Measurements from ENCODE around the gene PPP3CA. TPM values are rescaled to one million over a fixed set of nuclear protein-coding genes. Genes with fewer than 3 reads are reported as not detected.

Gene PPP3CA
- total and polyA plus RNA-seq, 2 experiments from 2014 or later, result 27.0 to 45.2 TPM

DNA sequence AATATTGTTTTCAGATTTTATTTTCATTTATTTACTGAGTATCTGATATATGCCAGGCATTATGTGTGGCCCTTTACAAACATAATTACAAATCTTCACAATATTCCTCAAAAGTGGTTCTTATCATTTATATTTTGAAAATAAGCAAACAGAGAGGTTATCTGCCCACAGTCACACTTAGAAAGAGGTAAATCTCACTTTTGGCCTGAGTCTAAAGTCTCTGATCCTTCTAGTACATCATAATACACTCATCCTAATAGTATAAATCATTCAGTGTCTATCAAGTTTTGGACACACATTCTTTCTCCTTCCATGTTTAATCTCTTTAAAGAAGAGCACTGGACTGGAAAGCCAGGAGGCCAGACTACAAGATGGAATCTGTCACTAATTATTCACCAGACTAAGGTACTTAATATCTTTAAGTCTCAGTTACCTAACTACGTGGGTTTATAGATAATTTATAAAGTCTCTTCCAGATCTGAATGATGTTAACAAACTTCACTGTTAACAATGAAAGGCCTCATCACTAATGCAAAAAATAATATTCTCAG, 281.3 kb downstream of the PPP3CA start:
- no peak overlapping the region for H3K4me3 Mint-ChIP-seq
- no peaks in the 10 kb centered on the region for H3K79me2 ChIP-seq (replicated peaks; ENCODE audit: insufficient read depth)
- no peak overlapping the region for H3K4me3 ChIP-seq
- no peak for DNase-seq (ENCODE audit: low spot score)
- H3K27ac Mint-ChIP-seq, result no peak overlapping the region
- H3K36me3 Mint-ChIP-seq (ENCODE audit: low read depth), result no peaks in the 10 kb centered on the region
- no peak overlapping the region for H3K27ac ChIP-seq (ENCODE audit: low read depth)
- no peaks in the 10 kb centered on the region for H3K9me3 Mint-ChIP-seq
- no peaks in the 10 kb centered on the region for H3F3A ChIP-seq (replicated peaks; ENCODE audit: low read depth)
- H3K27me3 ChIP-seq (ENCODE audit: insufficient read depth), result no peaks in the 10 kb centered on the region
- peaks cover 7% of the 10 kb centered on the region; the same call in 2 of the 3 replicates for H3K4me1 Mint-ChIP-seq
- H3K9me2 ChIP-seq (ENCODE audit: insufficient read depth), result no peaks in the 10 kb centered on the region
- ATAC-seq, result no peak
- no peaks in the 10 kb centered on the region for H4K20me1 ChIP-seq (replicated peaks; ENCODE audit: insufficient read depth)
- no peaks in the 10 kb centered on the region for H3K36me3 ChIP-seq (ENCODE audit: insufficient read depth)
- H3K4me2 ChIP-seq, result no peak overlapping the region
- TF ChIP-seq, protein P1, sequence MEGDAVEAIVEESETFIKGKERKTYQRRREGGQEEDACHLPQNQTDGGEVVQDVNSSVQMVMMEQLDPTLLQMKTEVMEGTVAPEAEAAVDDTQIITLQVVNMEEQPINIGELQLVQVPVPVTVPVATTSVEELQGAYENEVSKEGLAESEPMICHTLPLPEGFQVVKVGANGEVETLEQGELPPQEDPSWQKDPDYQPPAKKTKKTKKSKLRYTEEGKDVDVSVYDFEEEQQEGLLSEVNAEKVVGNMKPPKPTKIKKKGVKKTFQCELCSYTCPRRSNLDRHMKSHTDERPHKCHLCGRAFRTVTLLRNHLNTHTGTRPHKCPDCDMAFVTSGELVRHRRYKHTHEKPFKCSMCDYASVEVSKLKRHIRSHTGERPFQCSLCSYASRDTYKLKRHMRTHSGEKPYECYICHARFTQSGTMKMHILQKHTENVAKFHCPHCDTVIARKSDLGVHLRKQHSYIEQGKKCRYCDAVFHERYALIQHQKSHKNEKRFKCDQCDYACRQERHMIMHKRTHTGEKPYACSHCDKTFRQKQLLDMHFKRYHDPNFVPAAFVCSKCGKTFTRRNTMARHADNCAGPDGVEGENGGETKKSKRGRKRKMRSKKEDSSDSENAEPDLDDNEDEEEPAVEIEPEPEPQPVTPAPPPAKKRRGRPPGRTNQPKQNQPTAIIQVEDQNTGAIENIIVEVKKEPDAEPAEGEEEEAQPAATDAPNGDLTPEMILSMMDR (conservative IDR thresholded peaks at IDR 0.05; ENCODE audit: low read depth in 2 of 2), result no peak
- TF ChIP-seq CREB1 (CRISPR knock-in tag; IDR thresholded peaks at IDR 0.05; ENCODE audit: low read depth) (no peak), EZH2phosphoT487 (IDR thresholded peaks at IDR 0.05; ENCODE audit: unreplicated experiment) (no peak), POLR2AphosphoS5 (IDR thresholded peaks at IDR 0.05; ENCODE audit: low read depth) (no peak), STAT1 (IDR thresholded peaks at IDR 0.05; ENCODE audit: unreplicated experiment) (no peak), NANOG (IDR thresholded peaks at IDR 0.05; ENCODE audit: borderline replicate concordance) (no peak), ZNF331 (CRISPR knock-in tag; IDR thresholded peaks at IDR 0.05; ENCODE audit: low read depth) (no peak), JUNB (IDR thresholded peaks at IDR 0.05; ENCODE audit: unreplicated experiment) (no peak), ZNF114 (CRISPR knock-in tag; IDR thresholded peaks at IDR 0.05) (no peak), EZH2 (IDR thresholded peaks at IDR 0.05; ENCODE audit: low read depth, unreplicated experiment) (no peak)
- TF ChIP-seq, protein P2, sequence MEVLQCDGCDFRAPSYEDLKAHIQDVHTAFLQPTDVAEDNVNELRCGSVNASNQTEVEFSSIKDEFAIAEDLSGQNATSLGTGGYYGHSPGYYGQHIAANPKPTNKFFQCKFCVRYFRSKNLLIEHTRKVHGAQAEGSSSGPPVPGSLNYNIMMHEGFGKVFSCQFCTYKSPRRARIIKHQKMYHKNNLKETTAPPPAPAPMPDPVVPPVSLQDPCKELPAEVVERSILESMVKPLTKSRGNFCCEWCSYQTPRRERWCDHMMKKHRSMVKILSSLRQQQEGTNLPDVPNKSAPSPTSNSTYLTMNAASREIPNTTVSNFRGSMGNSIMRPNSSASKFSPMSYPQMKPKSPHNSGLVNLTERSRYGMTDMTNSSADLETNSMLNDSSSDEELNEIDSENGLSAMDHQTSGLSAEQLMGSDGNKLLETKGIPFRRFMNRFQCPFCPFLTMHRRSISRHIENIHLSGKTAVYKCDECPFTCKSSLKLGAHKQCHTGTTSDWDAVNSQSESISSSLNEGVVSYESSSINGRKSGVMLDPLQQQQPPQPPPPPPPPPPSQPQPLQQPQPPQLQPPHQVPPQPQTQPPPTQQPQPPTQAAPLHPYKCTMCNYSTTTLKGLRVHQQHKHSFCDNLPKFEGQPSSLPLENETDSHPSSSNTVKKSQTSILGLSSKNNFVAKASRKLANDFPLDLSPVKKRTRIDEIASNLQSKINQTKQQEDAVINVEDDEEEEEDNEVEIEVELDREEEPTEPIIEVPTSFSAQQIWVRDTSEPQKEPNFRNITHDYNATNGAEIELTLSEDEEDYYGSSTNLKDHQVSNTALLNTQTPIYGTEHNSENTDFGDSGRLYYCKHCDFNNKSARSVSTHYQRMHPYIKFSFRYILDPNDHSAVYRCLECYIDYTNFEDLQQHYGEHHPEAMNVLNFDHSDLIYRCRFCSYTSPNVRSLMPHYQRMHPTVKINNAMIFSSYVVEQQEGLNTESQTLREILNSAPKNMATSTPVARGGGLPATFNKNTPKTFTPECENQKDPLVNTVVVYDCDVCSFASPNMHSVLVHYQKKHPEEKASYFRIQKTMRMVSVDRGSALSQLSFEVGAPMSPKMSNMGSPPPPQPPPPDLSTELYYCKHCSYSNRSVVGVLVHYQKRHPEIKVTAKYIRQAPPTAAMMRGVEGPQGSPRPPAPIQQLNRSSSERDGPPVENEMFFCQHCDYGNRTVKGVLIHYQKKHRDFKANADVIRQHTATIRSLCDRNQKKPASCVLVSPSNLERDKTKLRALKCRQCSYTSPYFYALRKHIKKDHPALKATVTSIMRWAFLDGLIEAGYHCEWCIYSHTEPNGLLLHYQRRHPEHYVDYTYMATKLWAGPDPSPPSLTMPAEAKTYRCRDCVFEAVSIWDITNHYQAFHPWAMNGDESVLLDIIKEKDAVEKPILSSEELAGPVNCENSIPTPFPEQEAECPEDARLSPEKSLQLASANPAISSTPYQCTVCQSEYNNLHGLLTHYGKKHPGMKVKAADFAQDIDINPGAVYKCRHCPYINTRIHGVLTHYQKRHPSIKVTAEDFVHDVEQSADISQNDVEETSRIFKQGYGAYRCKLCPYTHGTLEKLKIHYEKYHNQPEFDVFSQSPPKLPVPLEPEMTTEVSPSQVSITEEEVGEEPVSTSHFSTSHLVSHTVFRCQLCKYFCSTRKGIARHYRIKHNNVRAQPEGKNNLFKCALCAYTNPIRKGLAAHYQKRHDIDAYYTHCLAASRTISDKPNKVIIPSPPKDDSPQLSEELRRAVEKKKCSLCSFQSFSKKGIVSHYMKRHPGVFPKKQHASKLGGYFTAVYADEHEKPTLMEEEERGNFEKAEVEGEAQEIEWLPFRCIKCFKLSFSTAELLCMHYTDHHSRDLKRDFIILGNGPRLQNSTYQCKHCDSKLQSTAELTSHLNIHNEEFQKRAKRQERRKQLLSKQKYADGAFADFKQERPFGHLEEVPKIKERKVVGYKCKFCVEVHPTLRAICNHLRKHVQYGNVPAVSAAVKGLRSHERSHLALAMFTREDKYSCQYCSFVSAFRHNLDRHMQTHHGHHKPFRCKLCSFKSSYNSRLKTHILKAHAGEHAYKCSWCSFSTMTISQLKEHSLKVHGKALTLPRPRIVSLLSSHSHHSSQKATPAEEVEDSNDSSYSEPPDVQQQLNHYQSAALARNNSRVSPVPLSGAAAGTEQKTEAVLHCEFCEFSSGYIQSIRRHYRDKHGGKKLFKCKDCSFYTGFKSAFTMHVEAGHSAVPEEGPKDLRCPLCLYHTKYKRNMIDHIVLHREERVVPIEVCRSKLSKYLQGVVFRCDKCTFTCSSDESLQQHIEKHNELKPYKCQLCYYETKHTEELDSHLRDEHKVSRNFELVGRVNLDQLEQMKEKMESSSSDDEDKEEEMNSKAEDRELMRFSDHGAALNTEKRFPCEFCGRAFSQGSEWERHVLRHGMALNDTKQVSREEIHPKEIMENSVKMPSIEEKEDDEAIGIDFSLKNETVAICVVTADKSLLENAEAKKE (CRISPR knock-in tag; IDR thresholded peaks at IDR 0.05), result no peak
- TF ChIP-seq, protein P3, sequence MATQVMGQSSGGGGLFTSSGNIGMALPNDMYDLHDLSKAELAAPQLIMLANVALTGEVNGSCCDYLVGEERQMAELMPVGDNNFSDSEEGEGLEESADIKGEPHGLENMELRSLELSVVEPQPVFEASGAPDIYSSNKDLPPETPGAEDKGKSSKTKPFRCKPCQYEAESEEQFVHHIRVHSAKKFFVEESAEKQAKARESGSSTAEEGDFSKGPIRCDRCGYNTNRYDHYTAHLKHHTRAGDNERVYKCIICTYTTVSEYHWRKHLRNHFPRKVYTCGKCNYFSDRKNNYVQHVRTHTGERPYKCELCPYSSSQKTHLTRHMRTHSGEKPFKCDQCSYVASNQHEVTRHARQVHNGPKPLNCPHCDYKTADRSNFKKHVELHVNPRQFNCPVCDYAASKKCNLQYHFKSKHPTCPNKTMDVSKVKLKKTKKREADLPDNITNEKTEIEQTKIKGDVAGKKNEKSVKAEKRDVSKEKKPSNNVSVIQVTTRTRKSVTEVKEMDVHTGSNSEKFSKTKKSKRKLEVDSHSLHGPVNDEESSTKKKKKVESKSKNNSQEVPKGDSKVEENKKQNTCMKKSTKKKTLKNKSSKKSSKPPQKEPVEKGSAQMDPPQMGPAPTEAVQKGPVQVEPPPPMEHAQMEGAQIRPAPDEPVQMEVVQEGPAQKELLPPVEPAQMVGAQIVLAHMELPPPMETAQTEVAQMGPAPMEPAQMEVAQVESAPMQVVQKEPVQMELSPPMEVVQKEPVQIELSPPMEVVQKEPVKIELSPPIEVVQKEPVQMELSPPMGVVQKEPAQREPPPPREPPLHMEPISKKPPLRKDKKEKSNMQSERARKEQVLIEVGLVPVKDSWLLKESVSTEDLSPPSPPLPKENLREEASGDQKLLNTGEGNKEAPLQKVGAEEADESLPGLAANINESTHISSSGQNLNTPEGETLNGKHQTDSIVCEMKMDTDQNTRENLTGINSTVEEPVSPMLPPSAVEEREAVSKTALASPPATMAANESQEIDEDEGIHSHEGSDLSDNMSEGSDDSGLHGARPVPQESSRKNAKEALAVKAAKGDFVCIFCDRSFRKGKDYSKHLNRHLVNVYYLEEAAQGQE (IDR thresholded peaks at IDR 0.05; ENCODE audit: unreplicated experiment), result no peak
- TF ChIP-seq, protein P4, sequence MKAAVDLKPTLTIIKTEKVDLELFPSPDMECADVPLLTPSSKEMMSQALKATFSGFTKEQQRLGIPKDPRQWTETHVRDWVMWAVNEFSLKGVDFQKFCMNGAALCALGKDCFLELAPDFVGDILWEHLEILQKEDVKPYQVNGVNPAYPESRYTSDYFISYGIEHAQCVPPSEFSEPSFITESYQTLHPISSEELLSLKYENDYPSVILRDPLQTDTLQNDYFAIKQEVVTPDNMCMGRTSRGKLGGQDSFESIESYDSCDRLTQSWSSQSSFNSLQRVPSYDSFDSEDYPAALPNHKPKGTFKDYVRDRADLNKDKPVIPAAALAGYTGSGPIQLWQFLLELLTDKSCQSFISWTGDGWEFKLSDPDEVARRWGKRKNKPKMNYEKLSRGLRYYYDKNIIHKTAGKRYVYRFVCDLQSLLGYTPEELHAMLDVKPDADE (IDR thresholded peaks at IDR 0.05), result no peak
- H3K27me3 Mint-ChIP-seq (ENCODE audit: insufficient read depth, low read depth, poor library complexity), result no peaks in the 10 kb centered on the region
- H2AFZ ChIP-seq, result no peak overlapping the region
- H3K4me1 ChIP-seq (ENCODE audit: insufficient read depth), result no peaks in the 10 kb centered on the region
